SK-N-MC (cell line): ENCODE results near the gene KCNMA1.

ENCODE experiments used
- EZH2 ChIP-seq: fragments of 200-600 bp; sonication (generic); IDR thresholded peaks from one replicate; pipeline ENCODE4 v1.6.1; 2017; ENCODE audit warnings: antibody characterized with exemption
- FOXP2 ChIP-seq: optimal IDR thresholded peaks from 2 replicates; pipeline ENCODE3; 2011; ENCODE audit warnings: mild to moderate bottlenecking, moderate library complexity; ENCODE audit not compliant: insufficient read depth; ENCODE audit errors: extremely low read length, control extremely low read depth
- POLR2AphosphoS5 ChIP-seq: IDR thresholded peaks from 2 replicates; pipeline ENCODE4 v1.6.1; 2012; ENCODE audit warnings: mild to moderate bottlenecking, low read depth, low read length, borderline replicate concordance

DNA sequence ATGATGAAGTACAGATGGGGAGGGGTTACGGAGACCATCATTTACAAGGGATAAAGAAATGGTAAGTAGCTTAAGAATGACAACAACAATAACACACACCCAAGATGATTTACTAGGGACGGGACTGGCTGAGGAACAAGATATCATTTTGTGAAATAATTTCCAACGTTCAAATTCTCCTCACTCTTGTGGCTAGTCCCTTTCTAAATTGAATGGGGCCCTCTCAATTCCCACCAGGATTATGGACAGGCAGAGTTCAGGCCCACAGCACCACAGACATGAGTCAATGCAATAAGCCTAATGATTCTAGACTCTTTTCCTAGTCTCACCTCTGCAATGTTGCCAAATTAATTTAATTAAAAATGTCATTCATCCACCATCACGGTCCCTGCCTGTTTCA is 448.1 kb downstream of the KCNMA1 start:
- TF ChIP-seq POLR2AphosphoS5: no peak
- TF ChIP-seq FOXP2: no peak
- TF ChIP-seq EZH2: no peak
